Measurements from ENCODE around the gene RNASET2. TPM values are rescaled to one million over a fixed set of nuclear protein-coding genes. Genes with fewer than 3 reads are reported as not detected.
A peak's percentile ranks its signal among the peaks of the same experiment; 100 is the strongest.
"Not testable (repeated sequence)": the region's sequence is repeated elsewhere in the genome, so short reads cannot be mapped to it uniquely, and the experiment has no call there.

Gene RNASET2
- total RNA-seq, 2 experiments from 2014 or later = 46.9 to 48.7 TPM

DNA sequence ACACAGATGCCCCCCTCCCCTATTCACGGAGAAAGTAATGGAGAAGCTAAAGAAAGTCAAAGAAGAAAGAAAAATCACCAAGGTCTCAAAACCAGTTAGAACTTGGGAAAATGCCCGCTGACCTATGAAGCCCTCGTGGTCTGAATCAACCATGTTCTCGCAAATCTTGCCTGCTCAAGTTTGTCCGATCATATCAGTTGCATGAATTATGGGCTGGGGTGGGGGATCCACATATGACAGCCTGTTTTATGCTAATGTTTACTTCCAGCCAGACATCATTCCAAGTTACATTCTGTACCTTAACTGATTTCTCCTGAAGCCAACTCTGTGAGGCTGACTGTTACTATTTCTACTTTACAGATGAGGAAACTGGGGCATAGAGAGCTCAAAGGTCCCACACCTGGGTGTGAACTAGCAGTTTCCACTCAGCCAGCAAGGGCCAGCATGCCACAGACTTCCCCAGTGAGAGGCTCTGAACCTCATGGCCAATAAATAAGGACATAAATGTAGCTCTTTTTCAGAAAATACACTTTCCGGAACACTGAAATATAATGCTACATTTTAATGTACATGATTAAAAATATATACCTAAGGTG is 2.1 kb downstream of the RNASET2 start:
- DNase-seq (no peak), ATAC-seq (no peak)
- ChIA-PET POLR2A (no interaction called here), CTCF (interaction anchor here (0.7 to 4.3 kb wide), 6 partner anchors 17 to 462 kb away, joined by 3 to 30 read pairs (median 4); no protein-coding TSS in a partner anchor)
- Mint-ChIP-seq H3K4me3 (peak overlapping the region; percentile 7), H3K4me1 (ENCODE audit: low read depth) (peaks cover 75% of the 10 kb centered on the region), H3K27ac (no peak overlapping the region), H3K27me3 (ENCODE audit: low read depth) (no peaks in the 10 kb centered on the region), H3K9me3 (ENCODE audit: insufficient read depth) (no peaks in the 10 kb centered on the region), H3K36me3 (ENCODE audit: low read depth) (peaks cover 22% of the 10 kb centered on the region)

DNA sequence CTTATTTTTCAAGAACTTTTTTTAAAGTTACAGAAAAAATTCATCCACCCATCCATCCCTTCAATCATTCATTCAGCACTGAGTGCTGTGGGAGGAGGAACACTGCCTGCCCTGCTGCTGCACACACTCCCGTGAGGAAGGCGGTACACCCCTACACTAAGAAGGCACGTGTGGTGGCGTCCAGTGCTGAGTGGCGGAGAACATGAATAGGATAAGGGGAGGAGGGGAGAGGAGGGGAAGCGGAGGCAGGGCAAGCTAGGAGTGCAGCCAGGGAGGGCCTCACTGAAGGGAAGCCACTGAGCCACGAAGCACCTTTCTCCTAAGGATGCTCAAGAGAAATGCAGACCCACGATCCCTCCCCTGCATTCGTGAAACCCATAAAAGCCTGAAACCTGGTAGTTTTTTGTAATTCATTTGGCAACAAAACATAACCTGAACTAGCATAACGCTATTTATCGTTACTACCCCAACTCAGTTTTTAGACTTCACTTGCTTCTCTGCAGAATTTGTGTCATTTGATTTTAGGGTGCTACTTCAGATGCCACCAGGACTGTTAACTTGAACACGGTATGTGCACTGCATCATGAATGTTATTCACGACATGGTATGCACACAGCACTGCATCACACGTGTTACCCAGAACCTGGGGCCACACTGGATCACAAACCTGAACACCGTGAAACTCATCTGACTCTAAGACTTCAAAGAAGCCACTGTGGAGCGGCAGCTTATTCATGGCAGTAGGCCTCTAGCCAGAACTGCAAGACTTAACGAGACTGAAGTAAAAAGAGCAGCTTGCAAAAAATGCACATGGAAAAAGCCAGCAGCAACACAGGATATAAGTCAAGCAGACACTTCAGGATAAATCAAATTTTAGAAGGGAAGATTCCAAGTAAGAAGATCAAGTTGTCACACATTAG is 3.5 kb downstream of the RNASET2 start:
- ATAC-seq (no peak), DNase-seq (no peak)
- Mint-ChIP-seq H3K27me3 (ENCODE audit: low read depth) (no peaks in the 10 kb centered on the region), H3K4me1 (ENCODE audit: low read depth) (peaks cover 62% of the 10 kb centered on the region), H3K9me3 (ENCODE audit: insufficient read depth) (no peaks in the 10 kb centered on the region), H3K36me3 (ENCODE audit: low read depth) (peaks cover 27% of the 10 kb centered on the region), H3K4me3 (no peak overlapping the region), H3K27ac (peak overlapping the region; percentile 62)
- POLR2A ChIA-PET = no interaction called here
- CTCF ChIA-PET = interaction anchor here (0.7 to 4.3 kb wide), 10 partner anchors 10 to 178 kb away, joined by 3 to 30 read pairs (median 4); no protein-coding TSS in a partner anchor

DNA sequence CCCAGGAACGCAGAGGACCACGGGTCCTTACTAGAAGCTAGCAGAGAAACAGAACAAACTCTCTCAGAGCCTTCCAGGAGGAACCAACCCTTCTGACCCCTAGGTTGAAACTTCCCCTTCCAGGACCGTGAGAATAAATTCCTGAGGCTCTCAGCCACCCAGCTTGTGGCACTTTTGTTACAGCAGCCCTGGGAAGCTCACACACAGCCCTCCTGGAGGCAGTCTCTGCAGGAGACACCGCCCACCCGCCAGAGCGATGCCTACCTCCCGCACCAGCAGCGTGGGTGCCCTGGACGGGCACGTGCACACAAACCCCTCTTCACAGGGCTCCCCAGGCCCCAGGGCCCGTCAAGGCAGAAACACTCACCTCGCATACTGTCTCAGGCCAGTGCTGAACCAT is 4.2 kb downstream of the RNASET2 start:
- DNase-seq (no peak), ATAC-seq (no peak)
- POLR2A ChIA-PET = no interaction called here

DNA sequence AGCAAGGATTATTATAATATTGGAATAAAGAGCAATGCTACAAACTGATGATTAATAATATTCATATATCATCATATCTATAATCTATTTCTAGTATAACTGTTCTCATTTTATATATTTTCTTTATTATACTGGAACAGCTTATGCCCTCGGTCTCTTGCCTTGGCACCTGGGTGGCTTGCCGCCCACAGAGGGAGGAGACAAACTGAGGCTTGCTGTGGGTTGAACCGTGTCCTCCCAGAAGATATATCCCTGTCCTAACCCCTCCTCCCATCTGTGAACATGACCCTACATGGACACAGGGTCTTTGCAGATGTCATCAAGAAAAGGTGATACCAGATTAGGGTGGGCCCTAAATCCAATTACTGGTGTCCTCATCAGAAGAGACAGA is 4.7 kb downstream of the RNASET2 start:
- peak overlapping the region; percentile 89 for H3K27ac Mint-ChIP-seq
- DNase-seq (no peak), ATAC-seq (no peak)
- peaks cover 54% of the 10 kb centered on the region for H3K4me1 Mint-ChIP-seq (ENCODE audit: low read depth)
- ChIA-PET CTCF (interaction anchor here (0.6 to 4.1 kb wide), 12 partner anchors 10 to 177 kb away, joined by 3 to 18 read pairs (median 4); no protein-coding TSS in a partner anchor), POLR2A (interaction anchor here (1.0 kb wide), 1 partner anchor 47 kb away, joined by 3 read pairs; the partner anchor contains the start of gene CEP43)
- H3K27me3 Mint-ChIP-seq (ENCODE audit: low read depth) = no peaks in the 10 kb centered on the region
- peaks cover 36% of the 10 kb centered on the region for H3K36me3 Mint-ChIP-seq (ENCODE audit: low read depth)
- no peaks in the 10 kb centered on the region for H3K9me3 Mint-ChIP-seq (ENCODE audit: insufficient read depth)
- H3K4me3 Mint-ChIP-seq = peak overlapping the region; percentile 19

More for the DNA sequence above, 4.2 kb downstream of the RNASET2 start:
- Mint-ChIP-seq H3K27ac (no peak overlapping the region), H3K9me3 (ENCODE audit: insufficient read depth) (no peaks in the 10 kb centered on the region), H3K27me3 (ENCODE audit: low read depth) (no peaks in the 10 kb centered on the region), H3K4me3 (no peak overlapping the region), H3K4me1 (ENCODE audit: low read depth) (peaks cover 55% of the 10 kb centered on the region), H3K36me3 (ENCODE audit: low read depth) (peaks cover 34% of the 10 kb centered on the region)
- CTCF ChIA-PET = interaction anchor here (0.6 to 4.1 kb wide), 7 partner anchors 11 to 177 kb away, joined by 3 to 18 read pairs (median 4); no protein-coding TSS in a partner anchor

DNA sequence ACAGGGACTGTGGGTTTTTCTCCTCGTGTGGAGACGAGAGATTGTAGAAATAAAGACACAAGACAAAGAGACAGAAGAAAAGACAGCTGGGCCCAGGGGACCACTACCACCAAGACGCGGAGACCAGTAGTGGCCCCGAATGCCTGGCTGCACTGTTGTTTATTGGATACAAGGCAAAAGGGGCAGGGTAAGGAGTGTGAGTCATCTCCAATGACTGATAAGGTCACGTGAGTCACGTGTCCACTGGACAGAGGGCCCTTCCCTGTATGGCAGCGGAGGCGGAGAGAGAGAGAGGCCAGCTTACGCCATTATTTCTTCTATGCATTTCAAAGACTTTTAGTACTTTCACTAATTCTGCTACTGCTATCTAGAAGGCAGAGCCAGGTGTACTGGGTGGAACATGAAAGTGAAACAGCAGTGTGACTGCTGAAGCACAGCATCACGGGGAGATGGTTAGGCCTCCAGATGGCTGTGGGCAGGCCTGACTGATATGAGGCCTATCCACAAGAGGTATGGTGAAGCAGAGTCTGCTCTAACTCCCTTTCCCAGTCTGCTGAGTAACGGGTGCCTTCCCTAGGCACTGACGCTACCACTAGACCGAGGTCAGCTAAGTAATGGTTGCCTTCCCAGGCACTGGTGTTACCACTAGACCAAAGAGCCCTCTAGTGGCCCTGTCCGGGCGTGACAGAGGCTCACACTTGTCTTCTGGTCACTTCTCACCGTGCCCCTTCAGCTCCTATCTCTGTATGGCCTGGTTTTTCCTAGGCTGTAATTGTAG is 5.3 kb downstream of the RNASET2 start:
- ATAC-seq = peak; percentile 72
- POLR2A ChIA-PET = interaction anchor here (1.0 kb wide), 1 partner anchor 48 kb away, joined by 3 read pairs; the partner anchor contains the start of gene CEP43
- Mint-ChIP-seq H3K27ac (peak overlapping the region; percentile 89), H3K4me1 (ENCODE audit: low read depth) (peaks cover 54% of the 10 kb centered on the region), H3K4me3 (peak overlapping the region; percentile 19), H3K36me3 (ENCODE audit: low read depth) (peaks cover 38% of the 10 kb centered on the region)
- CTCF ChIA-PET = interaction anchor here (0.6 to 4.1 kb wide), 14 partner anchors 10 to 190 kb away, joined by 3 to 18 read pairs (median 4); no protein-coding TSS in a partner anchor
- H3K9me3 Mint-ChIP-seq (ENCODE audit: insufficient read depth); H3K27me3 Mint-ChIP-seq (ENCODE audit: low read depth): not testable (repeated sequence)
- peak; percentile 76 for DNase-seq

DNA sequence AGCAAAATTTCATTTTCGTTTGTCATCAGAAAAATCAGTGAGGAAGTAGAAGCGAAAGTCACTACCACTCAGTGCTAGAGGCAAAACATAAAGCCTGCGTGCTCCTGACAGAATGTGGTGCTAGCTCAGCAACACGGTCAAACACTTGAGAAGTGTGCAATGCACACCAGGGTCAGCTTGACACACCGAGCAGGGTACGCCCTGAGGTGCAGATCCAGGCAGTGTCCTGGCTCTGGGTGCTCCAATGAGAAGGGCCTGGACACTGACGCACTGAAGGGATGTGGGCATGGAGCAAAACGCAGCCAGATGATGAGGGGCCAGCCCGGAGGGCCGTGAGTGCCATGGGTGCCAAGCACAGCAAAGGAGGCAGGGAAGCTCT is 5.9 kb downstream of the RNASET2 start:
- CTCF ChIA-PET = interaction anchor here (0.6 to 4.1 kb wide), 13 partner anchors 9 to 191 kb away, joined by 3 to 18 read pairs (median 4); no protein-coding TSS in a partner anchor
- H3K36me3 Mint-ChIP-seq (ENCODE audit: low read depth) = peaks cover 40% of the 10 kb centered on the region
- H3K9me3 Mint-ChIP-seq (ENCODE audit: insufficient read depth) = no peaks in the 10 kb centered on the region
- peak overlapping the region; percentile 19 for H3K4me3 Mint-ChIP-seq
- peak overlapping the region; percentile 89 for H3K27ac Mint-ChIP-seq
- DNase-seq (no peak), ATAC-seq (no peak)
- H3K4me1 Mint-ChIP-seq (ENCODE audit: low read depth) = peaks cover 53% of the 10 kb centered on the region
- POLR2A ChIA-PET = no interaction called here
- no peaks in the 10 kb centered on the region for H3K27me3 Mint-ChIP-seq (ENCODE audit: low read depth)

DNA sequence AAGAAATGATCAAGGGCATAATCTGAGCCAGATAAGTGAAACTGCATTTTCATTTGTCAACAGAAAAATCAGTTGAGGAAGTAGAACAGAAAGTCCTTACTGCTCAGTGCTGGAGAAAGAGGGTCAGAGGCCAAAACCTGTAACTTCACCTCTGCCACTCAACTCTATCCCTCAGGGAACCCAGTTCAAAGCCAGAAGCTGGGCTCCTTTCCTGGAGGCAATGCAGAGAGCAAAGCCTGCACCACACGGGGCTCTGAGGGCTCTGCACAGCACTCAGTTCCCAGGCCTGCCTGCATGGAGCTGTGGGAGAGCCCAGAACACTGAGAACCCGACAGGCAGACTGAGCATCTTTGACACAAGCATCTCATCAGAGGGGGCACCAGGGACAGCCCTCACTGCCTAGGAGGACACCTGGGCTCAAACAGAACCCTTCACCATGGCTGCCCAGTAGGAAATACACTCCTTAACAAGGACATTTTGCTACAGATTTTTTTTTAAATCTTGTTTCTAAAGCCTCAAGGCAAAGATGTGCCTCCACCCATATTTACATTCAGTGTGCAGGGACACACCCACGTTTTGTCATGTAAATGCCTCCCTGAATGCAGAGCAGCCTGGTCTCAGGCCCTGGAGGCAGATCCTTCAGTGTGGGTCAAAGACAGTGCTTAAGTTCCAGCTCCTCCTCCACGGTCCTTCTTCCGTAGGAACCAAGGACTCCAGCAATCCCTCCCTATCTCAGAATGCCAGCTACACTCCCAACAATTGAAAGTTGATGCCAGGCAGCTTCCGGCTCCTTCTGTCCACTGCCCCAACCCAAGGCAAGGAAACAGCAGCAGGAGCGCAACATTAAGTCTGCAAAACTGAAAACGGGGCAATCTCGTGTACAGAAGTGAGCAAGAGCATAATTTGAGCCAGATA is 6.6 kb downstream of the RNASET2 start:
- H3K4me3 Mint-ChIP-seq = peak overlapping the region; percentile 5
- peaks cover 37% of the 10 kb centered on the region for H3K36me3 Mint-ChIP-seq (ENCODE audit: low read depth)
- POLR2A ChIA-PET = no interaction called here
- peak overlapping the region; percentile 89 for H3K27ac Mint-ChIP-seq
- H3K9me3 Mint-ChIP-seq (ENCODE audit: insufficient read depth) = no peaks in the 10 kb centered on the region
- ATAC-seq (no peak), DNase-seq (no peak)
- peaks cover 47% of the 10 kb centered on the region for H3K4me1 Mint-ChIP-seq (ENCODE audit: low read depth)
- H3K27me3 Mint-ChIP-seq (ENCODE audit: low read depth) = no peaks in the 10 kb centered on the region
- CTCF ChIA-PET = interaction anchor here (0.6 to 1.9 kb wide), 8 partner anchors 9 to 192 kb away, joined by 3 to 7 read pairs (median 4); no protein-coding TSS in a partner anchor

DNA sequence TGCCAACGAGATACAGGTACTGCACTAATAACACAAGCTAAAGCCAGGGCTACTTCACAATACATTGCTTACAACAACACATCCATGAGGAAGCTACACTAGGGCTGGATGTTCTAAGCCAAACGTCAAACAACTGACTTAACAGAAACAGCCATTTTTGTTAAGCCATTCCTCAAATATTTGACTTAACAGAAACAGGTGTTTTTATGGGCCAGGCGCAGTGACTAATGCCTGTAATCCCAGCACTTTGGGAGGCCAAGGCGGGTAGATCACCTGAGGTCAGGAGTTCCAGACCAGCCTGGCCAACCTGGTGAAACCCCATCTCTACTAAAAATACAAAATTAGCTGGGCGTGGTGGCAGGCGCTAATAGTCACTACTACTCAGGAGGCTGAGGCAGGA is 7.6 kb downstream of the RNASET2 start:
- H3K27ac Mint-ChIP-seq; POLR2A ChIA-PET; ATAC-seq; H3K4me3 Mint-ChIP-seq; H3K27me3 Mint-ChIP-seq (ENCODE audit: low read depth); H3K9me3 Mint-ChIP-seq (ENCODE audit: insufficient read depth); DNase-seq: not testable (repeated sequence)
- CTCF ChIA-PET = interaction anchor here (1.3 kb wide), 1 partner anchor 8 kb away, joined by 5 read pairs; the partner anchor contains the start of gene RNASET2
- H3K4me1 Mint-ChIP-seq (ENCODE audit: low read depth) = peaks cover 40% of the 10 kb centered on the region
- peaks cover 37% of the 10 kb centered on the region for H3K36me3 Mint-ChIP-seq (ENCODE audit: low read depth)

DNA sequence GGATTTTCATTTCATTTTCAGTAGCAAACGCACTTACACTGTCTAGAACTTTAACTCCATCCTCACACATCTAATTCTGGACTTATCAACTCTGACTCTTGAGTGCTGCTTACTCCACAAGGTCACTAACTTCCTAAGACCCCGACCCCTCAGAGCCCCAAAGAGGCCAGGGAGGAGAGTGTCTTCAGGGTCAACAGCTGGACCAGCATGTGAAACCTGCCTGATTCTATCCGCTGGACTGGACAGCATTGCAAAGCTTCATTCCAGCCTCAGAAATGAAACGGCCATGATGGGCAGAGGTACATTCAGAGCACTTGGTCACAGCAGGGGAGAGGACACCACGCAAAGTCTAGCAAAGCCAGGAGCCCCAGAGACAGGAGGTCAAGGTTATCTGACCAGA is 9.1 kb downstream of the RNASET2 start:
- ChIA-PET CTCF (no interaction called here), POLR2A (interaction anchor here (0.7 kb wide), 1 partner anchor 101 kb away, joined by 3 read pairs; no protein-coding TSS in a partner anchor)
- Mint-ChIP-seq H3K4me3 (no peak overlapping the region), H3K36me3 (ENCODE audit: low read depth) (peaks cover 35% of the 10 kb centered on the region), H3K9me3 (ENCODE audit: insufficient read depth) (no peaks in the 10 kb centered on the region), H3K27me3 (ENCODE audit: low read depth) (no peaks in the 10 kb centered on the region), H3K4me1 (ENCODE audit: low read depth) (peaks cover 26% of the 10 kb centered on the region), H3K27ac (no peak overlapping the region)
- DNase-seq (no peak), ATAC-seq (no peak)

DNA sequence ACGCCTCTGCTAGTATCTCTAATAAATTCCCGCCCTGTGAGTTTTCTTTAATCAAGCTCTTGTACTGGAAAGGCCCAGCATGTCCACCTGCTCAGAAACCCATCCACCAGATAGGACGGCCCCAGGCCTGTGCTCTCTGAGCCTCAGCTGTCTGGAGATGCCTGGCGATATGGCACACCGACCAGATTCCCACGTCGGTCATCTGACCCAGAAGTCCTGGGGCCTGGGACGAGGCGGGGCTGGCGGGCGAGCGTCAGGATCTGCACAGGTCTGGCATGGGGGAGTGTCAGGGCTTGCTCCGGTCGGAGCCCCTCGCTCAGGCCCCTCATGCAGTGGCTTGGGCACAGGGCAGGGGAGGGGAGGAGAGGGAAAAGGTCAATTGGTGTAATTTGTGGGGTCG is 10.2 kb downstream of the RNASET2 start:
- ChIA-PET POLR2A (interaction anchor here (1.0 kb wide), 1 partner anchor 11 kb away, joined by 3 read pairs; the partner anchor contains the start of gene RNASET2), CTCF (no interaction called here)
- Mint-ChIP-seq H3K9me3 (ENCODE audit: insufficient read depth) (no peaks in the 10 kb centered on the region), H3K4me1 (ENCODE audit: low read depth) (peaks cover 17% of the 10 kb centered on the region), H3K27me3 (ENCODE audit: low read depth) (no peaks in the 10 kb centered on the region), H3K27ac (no peak overlapping the region), H3K36me3 (ENCODE audit: low read depth) (peaks cover 36% of the 10 kb centered on the region), H3K4me3 (no peak overlapping the region)
- no peak for ATAC-seq
- no peak for DNase-seq

Data from activated CD8-positive, alpha-beta T cell treated with anti-CD3 and anti-CD28 coated beads, Interleukin-2, amount 10 ng/mL, durations not matched to agents 7 days and 5 days (primary cell).